Pancreas (tissue), 10 donors: ENCODE measurements around the gene UNC5B. TPM values are rescaled to one million over a fixed set of nuclear protein-coding genes. Genes with fewer than 3 reads are reported as not detected.
A peak's percentile ranks its signal among the peaks of the same experiment; 100 is the strongest.
"Not testable (repeated sequence)": the region's sequence is repeated elsewhere in the genome, so short reads cannot be mapped to it uniquely, and the experiment has no call there.

ENCODE experiments used
- ATAC-seq, 4 donors: fragments of 200-7000 bp; cut with Tn5 transposase; one replicate each; pipeline versions ENCODE4 v1.8.0 to v1.9.1; 2020; ENCODE audit warnings: mild to moderate bottlenecking in 4 of 4, moderate library complexity in 4 of 4
- DNase-seq, 6 donors: peaks; one replicate each; pipeline ENCODE4 v3.0.0-alpha.2; 2020
- FAIRE-seq: peaks from 2 replicates; lab custom pipeline; 2012; peaks lifted over from hg19 to GRCh38; lab: Jason Lieb, UNC
- H3K27ac ChIP-seq, 4 donors: fragments of 200-600 bp; sonication (generic); 1 replicate in 3 of 4; 2 replicates in 1 of 4; pipeline versions ENCODE4 v1.5.0 to v1.8.0; 2020
- H3K27me3 ChIP-seq, 4 donors: fragments of 200-600 bp; one replicate each; pipeline ENCODE4 v1.8.0; 2021
- H3K36me3 ChIP-seq, 3 donors: fragments of 200-600 bp; sonication (generic) in 1 of 3; one replicate each; pipeline versions ENCODE4 v1.5.0 to v1.8.0; 2020 to 2021
- H3K4me1 ChIP-seq, 3 donors: fragments of 200-600 bp; one replicate each; pipeline ENCODE4 v1.8.0; 2021
- H3K4me3 ChIP-seq, 4 donors: fragments of 200-600 bp; sonication (generic) in 2 of 4; one replicate each; pipeline versions ENCODE4 v1.5.0 to v1.8.0; 2020 to 2021
- H3K9me3 ChIP-seq, 4 donors: fragments of 200-600 bp; one replicate each; pipeline ENCODE4 v1.8.0; 2021
- CTCF ChIP-seq, 4 donors: fragments of 200-600 bp; sonication (generic) in 3 of 4; IDR thresholded peaks; one replicate each; pipeline versions ENCODE4 v1.5.0 to v1.8.0; 2021; ENCODE audit warnings: antibody characterized with exemption in 4 of 4
- WGBS, 2 donors: extraction: QIAGEN DNeasy Blood & Tissue Kit; methylation state at CpG; one replicate each; pipeline ENCODE4 v1.1.7; 2013; 5-methylcytosine and 5-hydroxymethylcytosine counted together
- intact Hi-C, 3 donors: fragments of 100-400 bp; cut with DNase I; formaldehyde crosslinking; loops; one replicate each; pipeline versions ENCODE4 v1.11.1 to v1.14.2; 2022
- polyA plus RNA-seq, 2 donors: library from polyadenylated mRNA; stranded (reverse); fragments of 200-250 nt; gene quantifications; one replicate each; pipeline ENCODE4 v1.2.3, GENCODE V29; 2013
- total RNA-seq, 6 donors: library from RNA; stranded (reverse); fragmentation: NEBNext Ultra II Directional in 4 of 6; extraction: Animal tissue kit (Norgen Biotek cat#: 25700) in 4 of 6; gene quantifications; one replicate each; pipeline versions ENCODE4 v1.2.1 to v1.2.4, GENCODE V29; 2021 to 2023
- donor health status: healthy with polysubstance abuse.
- donor health status: DM: no; HTN: no; CAD: no; lungs with moderate emphysema.
- donor health status: DM: no; HTN: no; CAD: no.
- donor health status: control.
- donor health status: control.
- donor health status: Bipolar disorder and iron deficiency.
- donor health status: DM: yes; HTN: yes; CAD: no.
- donor health status: DM: no; HTN: no; CAD: no.
- donor health status: DM: no; HTN: no; CAD: no.
- donor health status: DM: yes; HTN: yes; CAD: no.

The UNC5B gene
- total and polyA plus RNA-seq, 8 donors, result 2.4 to 7.7 (median 4.2) TPM

DNA sequence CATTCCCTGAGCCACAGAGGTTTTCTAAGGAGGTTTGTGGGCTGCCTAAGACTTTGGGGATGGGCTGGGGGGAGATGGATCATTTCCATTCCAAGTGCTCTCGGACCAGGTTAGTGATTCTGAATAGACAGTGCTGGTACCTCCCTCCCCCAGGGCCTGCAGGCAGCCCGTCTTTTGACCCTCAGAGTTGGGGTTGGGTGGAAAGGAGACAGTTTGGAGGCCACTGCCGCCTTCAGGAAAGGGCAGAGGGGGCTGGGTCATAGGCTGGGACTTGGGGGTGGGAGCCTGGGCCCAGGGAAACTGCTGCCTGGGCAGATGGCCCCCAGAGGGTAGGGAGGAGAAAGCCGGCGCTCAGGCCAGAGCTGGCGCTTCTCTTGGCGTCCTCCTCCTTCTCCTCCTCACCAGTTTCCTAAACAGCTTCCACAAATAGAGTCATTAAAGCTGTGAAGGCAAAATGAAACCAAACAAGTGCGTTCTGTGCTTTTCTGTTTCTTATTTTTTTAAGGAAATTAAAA lies 4.4 kb downstream of the UNC5B start:
- FAIRE-seq (no peak), DNase-seq (peak in 2 of 6 donors; percentile 50 to 52), ATAC-seq (no peak)
- Histone ChIP-seq H3K4me1 (peaks cover 0 to 3% (median 2%) of the 10 kb centered on the region in 3 donors), H3K4me3 (peak overlapping the region in 3 of 4 donors; percentile 15 to 55 (median 38)), H3K27ac (peak overlapping the region in 1 of 4 donors; percentile 26), H3K36me3 (no peaks in the 10 kb centered on the region), H3K9me3 (no peaks in the 10 kb centered on the region), H3K27me3 (no peaks in the 10 kb centered on the region)
- 44 to 49% methylated on average over 8 of the region's 8 CpGs for WGBS, 2 donors
- no peak for TF ChIP-seq CTCF (IDR thresholded peaks at IDR 0.05)
- intact Hi-C loops, result no loop called here

DNA sequence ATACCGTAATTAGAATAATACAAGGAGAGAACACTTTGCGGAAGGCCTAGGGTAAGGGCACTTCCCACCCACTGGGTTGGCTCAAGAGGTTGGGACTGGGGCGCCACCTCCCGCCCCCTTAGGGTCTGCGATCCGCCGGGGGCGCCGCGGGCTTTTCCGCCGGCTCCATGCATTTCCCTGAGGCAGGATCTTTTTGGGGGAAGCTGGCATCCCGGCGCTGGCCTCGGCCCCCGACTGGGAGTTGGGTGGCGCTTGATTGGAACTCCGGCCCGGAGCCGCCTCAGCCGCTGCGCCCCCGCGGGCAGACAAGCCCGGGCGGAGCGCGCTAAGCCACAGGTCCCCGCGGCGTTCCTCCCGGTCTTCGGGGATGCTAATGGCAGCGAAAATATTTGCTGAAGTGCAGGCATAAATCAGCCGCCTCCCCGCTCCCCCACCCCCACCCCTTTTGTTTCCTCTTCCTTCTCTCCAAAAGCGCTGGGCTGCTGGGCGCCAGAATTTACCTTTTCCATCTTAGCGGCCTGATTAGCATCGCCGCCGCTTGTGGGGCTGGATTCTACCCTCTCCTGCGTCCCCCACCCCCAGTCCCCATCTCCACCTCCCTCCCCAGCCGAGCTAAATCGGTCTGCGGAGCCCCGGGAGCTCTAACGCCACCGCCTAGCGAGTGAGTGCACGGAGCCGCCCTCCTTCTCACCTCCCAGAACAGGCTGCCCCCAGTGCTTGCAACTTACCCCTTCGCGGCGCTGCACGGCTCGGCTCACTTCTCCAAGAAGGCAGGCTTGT lies 5.1 kb downstream of the UNC5B start:
- DNase-seq (peak in 2 of 6 donors; percentile 61 to 66), ATAC-seq (peak in 3 of 4 donors; percentile 10 to 11 (median 10)), FAIRE-seq (no peak)
- no peaks in the 10 kb centered on the region for H3K36me3 ChIP-seq
- TF ChIP-seq CTCF (IDR thresholded peaks at IDR 0.05), result no peak
- H3K27me3 ChIP-seq, result no peaks in the 10 kb centered on the region
- H3K27ac ChIP-seq, result peak overlapping the region in 2 of 4 donors; percentile 26 to 41
- no peaks in the 10 kb centered on the region for H3K9me3 ChIP-seq
- WGBS, 2 donors, result 8 to 10% methylated on average over 48 to 57 of the region's 57 CpGs
- peak overlapping the region; percentile 15 to 55 (median 28) for H3K4me3 ChIP-seq
- intact Hi-C loops, result no loop called here
- H3K4me1 ChIP-seq, result no peaks in the 10 kb centered on the region

- no peak for DNase-seq
- Histone ChIP-seq H3K4me1 (no peaks in the 10 kb centered on the region), H3K27ac (no peak overlapping the region), H3K27me3 (no peaks in the 10 kb centered on the region), H3K9me3 (no peaks in the 10 kb centered on the region), H3K36me3 (no peaks in the 10 kb centered on the region), H3K4me3 (peak overlapping the region in 1 of 4 donors; percentile 55)
- TF ChIP-seq CTCF (IDR thresholded peaks at IDR 0.05), result no peak
- WGBS, 2 donors, result 71 to 72% methylated on average over 4 of the region's 4 CpGs
- no peak for FAIRE-seq
- peak in 1 of 4 donors; percentile 8 for ATAC-seq
- intact Hi-C loops, result no loop called here
Observed at GRCh38 chr10:71218046-71218650, 5.8 kb downstream of the UNC5B start.

DNA sequence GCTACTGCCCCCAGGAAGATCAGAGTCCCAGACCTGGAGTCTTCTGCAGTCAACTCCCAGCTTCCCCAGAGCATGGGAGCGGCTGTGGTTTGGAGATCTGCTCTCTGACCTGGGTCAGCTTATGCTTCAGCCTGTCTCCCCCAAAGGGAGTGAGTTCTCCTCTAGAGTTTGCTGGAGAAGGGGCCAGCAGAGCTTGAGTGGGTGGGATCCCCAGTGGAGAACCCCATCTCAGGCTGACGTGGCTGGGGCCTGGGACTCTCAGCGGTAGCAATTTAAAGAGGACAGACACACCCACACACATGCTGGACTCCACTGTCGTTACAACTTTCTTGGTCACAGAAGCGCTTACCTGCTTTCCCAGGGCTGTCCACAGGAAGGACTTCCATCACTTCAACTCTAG lies 6.3 kb downstream of the UNC5B start:
- Histone ChIP-seq H3K9me3 (no peaks in the 10 kb centered on the region), H3K27ac (no peak overlapping the region), H3K36me3 (no peaks in the 10 kb centered on the region), H3K27me3 (no peaks in the 10 kb centered on the region), H3K4me1 (no peaks in the 10 kb centered on the region), H3K4me3 (no peak overlapping the region)
- no peak for FAIRE-seq
- no peak for TF ChIP-seq CTCF (IDR thresholded peaks at IDR 0.05)
- peak in 2 of 6 donors; percentile 27 to 50 for DNase-seq
- intact Hi-C loops, result no loop called here
- 84 to 89% methylated on average over 5 of the region's 5 CpGs for WGBS, 2 donors
- ATAC-seq, result no peak

GRCh38 chr10:71219236-71219917 lies 7.0 kb downstream of the UNC5B start:
- FAIRE-seq, H3K9me3 ChIP-seq, ATAC-seq, H3K27ac ChIP-seq, H3K4me1 ChIP-seq, intact Hi-C loops, H3K27me3 ChIP-seq, H3K36me3 ChIP-seq, H3K4me3 ChIP-seq: not testable (repeated sequence)
- 82 to 91% methylated on average over 7 of the region's 7 CpGs for WGBS, 2 donors
- peak in 1 of 6 donors; percentile 0 for DNase-seq
